ENCODE data around the gene MYO1B. TPM values are rescaled to one million over a fixed set of nuclear protein-coding genes. Genes with fewer than 3 reads are reported as not detected.

The MYO1B gene
- 90.0 TPM for total RNA-seq

GRCh38 chr2:191245046-191245868, at the start of gene MYO1B:
MYO1B (plus strand) TSS chr2:191245404; CDS start chr2:191276896, 31,492 bp downstream.

Small RNA genes lying within 50 kb of the gene (small RNA-seq; reads per million reads assigned to genes)
- gene RNU6-1045P = not detected

Other genes with a start within 250 kb of the MYO1B start
- 36.4 TPM for gene STAT1, start 231.2 kb upstream of the MYO1B start, total RNA-seq
- 16.1 TPM for gene STAT4, start 94.4 kb upstream of the MYO1B start, total RNA-seq